NCI-H524 (cell line): ENCODE results near the gene TRABD.
"Not testable (repeated sequence)": the region's sequence is repeated elsewhere in the genome, so short reads cannot be mapped to it uniquely, and the experiment has no call there.

Experiments
- DNase-seq, 2 experiments: peaks; one replicate each; lab custom pipeline; 2025; lab: John Stamatoyannopoulos, UW

TRABD gene, protein sequence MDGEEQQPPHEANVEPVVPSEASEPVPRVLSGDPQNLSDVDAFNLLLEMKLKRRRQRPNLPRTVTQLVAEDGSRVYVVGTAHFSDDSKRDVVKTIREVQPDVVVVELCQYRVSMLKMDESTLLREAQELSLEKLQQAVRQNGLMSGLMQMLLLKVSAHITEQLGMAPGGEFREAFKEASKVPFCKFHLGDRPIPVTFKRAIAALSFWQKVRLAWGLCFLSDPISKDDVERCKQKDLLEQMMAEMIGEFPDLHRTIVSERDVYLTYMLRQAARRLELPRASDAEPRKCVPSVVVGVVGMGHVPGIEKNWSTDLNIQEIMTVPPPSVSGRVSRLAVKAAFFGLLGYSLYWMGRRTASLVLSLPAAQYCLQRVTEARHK

DNA sequence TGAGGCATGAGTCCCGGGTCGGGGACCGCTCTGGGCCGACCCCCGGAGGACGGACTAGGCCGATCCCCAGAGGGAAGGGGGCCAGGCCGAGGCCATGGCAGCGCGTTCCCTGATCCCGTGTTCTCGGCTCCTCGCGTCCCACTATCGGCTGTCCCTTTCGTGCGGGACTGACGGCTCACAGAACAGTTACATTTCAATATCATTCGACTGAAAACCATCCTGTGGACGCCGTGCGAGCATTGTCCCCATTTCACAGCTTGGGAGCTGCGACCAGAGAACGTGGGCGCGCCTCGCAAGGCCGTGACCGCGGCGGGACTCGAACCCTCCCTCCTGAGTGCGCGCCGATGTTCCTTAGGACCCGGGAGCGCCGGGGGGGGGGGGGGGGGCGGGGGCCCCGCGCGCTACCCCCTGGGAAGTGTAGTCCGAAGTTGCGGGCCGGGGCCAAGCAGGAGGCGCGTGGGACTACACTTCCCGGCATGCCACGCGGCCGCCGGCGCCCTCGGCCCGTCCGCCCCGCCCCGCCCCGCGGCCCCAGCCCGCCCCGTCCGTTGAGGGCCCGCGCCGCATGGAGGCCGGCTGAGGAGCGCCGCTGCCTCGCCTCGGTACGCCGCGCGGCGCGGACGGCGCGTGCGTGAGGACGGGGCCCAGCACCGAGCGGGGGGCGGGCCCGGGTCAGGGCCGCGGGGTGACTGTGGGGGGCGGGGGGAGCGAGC, at the start of gene TRABD:
Gene TRABD (plus strand): TSS at position 539 of the 713 bp plus-strand sequence. CDS start 7,148 bp downstream, outside the sequence.
- peak; percentile 74 to 91 for DNase-seq

DNA sequence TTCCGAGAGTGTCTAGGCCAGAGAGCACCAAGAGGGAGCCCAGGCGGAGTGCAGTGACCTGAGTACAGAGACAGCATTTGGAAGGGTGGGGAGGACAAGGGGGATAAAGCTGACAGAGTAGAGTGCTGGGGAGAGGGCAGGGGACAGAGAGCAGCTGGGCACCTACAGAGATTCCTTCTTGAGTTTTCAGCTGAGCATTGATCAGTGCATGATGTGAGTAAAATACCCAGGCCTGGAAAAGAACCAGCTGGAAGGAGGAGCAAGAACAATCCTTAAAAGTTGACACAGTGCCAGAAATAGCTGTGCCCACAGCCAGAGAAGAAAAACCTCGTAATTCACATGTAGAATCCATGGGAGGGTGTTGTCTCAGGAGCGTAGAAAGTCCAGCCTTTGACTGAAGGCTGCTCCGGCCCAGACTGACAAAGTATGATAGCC, 49.1 kb upstream of the TRABD start:
- DNase-seq: peak; percentile 56 to 87

DNA sequence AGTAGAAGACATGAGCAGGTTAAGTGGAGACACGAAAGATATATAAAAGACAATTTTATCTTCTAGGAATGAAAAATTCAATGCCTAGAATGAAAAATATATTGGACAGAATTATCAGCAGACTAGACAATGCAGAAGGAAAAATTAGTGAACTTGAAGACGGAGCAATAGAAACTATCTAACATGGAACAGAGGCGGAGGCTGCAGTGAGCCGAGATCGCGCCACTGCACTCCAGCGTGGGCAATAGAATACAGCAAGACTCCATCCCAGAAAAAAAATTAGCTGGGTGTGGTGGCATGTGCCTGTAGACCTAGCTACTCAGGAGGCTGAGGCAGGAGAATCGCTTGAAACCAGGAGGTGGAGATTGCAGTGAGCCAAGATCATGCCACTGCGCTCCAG, 48.4 kb upstream of the TRABD start:
- not testable (repeated sequence) for DNase-seq

DNA sequence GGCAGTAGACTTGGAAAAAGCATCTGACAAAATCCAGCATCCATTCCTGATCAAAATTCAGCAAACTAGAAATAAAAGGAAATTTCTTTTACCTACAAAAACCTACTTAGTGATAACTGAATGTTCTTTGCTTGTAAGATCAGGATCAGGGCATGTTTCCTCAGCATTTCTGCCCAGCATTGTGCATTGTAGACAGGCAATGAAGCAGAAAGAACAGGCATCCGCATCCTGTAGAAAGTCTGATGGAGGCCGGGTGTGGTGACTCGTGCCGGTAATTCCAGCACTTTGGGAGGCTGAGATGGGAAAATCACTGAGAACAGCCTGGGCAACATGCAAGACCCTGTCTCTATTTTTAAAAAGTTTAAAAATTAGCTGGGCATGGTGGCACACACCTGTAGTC, 47.7 kb upstream of the TRABD start:
- DNase-seq: no peak

DNA sequence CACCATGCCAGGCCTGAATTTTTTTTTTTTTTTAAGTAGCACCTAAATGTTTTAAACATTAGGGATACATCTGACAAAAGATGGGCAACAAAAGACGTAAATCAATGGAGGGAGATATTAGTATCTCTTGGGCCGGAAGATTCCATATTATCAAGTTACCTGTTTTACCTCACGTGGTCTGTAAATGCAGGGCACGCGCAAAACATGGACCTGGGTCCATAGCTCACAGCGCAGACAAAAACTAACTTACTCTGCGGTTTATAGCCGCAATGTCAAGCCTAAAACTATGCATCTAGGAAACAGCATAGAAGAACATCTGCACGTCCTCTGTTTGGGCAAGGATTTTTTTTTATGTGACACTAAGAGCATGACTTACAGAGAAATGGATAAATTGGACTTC, 46.7 kb upstream of the TRABD start:
- DNase-seq: no peak

DNA sequence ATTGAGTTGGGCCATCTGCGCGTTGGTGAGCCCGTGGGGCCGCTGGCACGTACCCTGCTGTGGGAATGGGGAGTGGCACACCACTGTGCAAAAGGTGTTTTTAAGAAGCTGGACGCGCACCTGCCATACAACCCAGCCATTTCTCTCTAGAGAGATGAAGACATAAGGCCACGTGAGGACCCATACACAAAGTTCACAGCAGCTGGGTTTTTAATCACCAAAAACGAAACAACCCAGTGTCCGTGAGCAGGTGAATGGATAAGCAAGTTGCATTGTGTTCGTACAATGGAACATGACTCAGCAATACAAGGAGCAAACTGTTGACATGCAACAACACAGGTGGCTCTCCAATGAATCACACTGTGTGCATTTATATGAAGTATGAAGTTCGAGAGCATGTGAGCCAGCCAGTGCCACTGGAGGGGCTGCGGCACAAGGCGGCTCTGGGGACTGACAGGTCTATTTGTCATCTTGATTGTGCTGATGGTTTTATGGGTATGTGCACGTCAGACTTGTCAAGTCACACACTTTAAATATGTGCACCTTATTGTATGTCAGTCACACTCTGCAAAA, 45.8 kb upstream of the TRABD start:
- DNase-seq: peak in 1 of 2 experiments; percentile 65

DNA sequence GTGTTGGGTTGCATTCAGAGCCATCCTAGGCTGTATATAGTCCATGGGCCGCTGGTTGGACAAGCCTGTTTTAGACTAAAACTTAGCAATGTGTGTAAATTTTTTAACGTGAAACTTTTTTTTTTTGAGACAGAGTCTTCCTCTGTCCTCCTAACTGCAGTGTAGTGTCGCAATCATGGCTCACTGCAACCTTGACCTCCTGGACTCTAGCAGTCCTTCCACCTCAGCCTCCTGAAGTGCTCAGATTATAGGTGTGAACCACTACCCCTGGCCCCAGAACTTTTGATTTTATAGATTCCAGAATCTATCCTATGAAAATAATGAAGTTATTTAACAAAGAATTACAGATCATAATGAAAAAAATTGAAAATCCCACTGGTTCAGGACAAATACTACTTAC, 45.1 kb upstream of the TRABD start:
- no peak for DNase-seq

DNA sequence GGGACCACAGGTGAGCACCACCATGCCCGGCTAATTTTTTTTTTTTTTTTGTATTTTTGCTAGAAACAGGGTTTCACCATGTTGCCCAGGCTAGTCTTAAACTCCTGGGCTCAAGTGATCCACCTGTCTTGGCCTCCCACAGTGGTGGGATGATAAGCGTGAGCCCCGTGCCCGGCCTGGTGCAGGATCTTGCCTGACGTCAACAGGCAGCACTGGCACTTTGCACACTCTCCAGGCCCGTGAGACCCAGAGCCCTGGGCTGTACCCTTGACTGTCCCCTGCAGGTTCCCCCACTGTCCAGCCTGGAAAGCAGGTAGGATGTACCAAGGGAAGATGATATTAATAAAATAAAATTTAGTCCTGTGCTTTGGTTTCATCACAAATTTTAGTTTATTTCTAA, 44.3 kb upstream of the TRABD start:
- DNase-seq: no peak

DNA sequence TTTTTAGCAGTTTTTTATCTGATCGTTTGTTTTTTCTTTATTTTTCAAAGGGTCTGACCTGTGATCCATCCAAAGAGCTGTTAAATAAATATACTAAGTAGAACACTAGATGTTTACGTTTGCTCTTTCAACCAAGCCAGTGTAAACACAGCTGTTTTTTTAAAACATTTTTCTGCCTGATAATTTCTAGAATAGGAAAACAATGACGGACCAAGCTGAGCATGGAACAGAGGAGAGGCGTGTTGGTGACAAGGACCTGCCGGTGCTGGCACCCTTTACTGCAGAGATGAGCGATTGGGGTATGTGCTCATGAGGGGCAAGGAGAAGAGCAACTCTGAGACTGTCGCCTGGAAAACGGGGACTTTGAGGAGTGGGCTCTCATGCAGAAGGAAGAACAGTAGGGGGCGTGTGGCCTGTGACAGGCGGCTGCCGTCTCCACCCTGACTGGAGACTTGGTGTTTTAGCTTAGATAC, 43.8 kb upstream of the TRABD start:
- DNase-seq: peak; percentile 17 to 43

DNA sequence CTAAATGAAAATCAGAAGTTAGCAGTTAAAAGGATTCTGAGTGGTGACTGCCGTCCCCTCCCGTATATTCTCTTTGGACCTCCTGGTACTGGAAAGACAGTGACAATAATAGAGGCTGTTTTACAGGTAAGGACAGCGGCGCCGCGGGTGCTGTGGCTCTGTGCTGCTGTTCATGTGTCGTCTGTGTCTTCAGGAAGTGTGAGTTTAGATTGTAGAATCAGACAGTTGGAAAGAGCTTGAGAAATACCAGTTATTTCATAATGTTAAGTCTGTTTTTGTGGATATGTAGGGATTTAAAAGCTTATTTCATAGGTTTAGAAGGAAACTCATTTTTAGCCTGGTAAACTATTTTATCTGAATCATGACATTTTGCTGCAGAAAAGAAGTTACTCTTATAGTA, 42.6 kb upstream of the TRABD start:
- DNase-seq: no peak

DNA sequence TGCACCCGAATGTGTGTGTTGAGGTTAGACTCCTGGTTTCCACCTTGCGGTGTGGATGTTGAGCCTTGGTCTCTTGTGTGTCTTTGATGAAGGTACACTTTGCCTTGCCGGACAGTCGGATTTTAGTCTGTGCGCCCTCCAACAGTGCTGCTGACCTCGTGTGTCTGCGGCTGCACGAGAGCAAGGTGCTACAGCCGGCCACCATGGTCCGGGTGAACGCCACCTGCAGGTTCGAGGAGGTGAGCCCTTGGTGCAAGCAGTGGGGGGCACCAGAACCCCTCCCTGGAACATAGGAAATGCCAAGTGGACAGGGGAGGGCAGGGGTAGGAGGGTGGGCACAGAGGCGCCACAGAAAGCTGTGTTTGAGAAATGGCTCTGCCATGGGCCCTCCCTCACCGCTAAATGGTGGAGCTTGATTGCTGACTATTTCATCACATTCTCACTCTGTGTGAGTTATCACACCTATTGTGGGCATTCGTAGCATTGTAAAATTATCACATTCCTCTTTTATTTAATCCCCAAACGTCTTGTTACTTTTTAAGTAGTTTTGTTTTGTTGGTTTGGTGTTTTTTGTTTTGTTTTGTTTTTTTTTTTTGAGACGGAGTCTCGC, 41.6 kb upstream of the TRABD start:
- DNase-seq: no peak

DNA sequence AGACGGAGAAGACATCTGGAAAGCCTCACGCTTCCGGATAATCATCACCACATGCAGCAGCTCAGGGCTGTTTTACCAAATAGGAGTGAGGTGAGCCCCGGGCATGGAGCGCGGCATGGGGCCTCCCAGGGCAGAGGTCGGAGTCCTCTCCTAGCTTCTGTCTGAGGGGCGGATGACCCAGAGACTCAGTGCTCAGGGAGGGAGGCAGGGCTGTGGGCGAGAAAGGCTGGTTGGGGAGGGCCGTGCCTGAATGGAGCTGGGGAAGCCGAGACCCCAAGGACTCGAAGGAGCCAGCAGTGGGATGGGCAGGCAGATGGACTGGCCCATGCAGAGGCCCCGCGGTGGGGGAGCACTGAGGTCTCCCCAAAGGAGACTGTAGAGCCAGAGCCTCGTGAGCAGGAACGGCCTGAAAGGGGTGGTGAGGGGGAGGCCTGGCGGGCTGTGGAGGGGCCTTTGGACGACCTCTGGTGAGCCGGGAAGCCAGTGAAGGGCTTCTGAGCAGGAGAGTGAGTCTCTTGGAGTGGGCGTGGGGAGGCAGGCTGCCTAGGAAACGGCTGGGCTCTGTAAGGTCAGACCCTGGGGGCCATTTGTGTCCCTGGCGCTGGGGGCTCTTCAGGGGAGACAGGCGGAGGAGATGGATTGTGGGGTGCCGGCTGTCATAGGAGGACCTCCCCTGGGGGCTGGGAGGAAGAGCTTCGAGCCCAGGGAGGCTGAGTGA, 39.8 kb upstream of the TRABD start:
- DNase-seq: no peak

DNA sequence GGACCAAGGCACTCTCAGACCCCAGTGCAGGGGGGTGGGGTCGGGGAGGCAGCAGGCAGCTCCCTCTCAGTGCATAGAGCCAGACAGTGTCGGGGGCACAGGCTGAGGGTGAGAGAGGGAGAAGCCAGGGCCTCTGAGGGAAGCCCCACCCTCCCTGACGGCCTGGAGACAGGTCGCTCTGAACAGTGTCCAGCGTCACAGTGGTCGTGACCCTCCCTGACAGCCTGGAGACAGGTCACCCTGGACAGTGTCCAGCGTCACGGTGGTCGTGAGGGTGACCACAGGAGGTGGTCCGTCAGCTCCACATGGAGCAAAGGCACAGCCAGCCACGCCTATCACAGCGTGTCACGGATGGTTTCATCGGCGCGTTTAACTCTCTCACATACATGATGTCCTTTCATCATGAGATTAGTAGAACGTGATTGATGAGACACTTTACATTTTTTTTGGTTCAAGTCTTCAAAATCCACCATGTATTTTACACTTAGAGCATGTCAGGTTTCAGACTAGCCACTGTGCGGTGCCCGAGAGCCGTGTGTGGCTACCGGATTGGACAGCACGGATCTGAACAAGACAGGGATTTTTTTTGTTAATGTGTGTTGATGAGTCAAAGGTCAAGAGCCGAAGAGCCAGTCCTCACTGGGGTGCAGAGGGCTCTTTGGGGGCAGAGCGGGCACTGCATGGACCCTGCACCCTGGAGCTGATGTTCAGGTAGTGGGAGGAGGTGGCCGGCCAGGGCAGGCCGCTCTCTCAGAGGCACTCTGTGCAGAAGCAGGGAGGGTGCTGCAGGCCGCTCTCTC, 39.1 kb upstream of the TRABD start:
- peak; percentile 25 to 70 for DNase-seq

DNA sequence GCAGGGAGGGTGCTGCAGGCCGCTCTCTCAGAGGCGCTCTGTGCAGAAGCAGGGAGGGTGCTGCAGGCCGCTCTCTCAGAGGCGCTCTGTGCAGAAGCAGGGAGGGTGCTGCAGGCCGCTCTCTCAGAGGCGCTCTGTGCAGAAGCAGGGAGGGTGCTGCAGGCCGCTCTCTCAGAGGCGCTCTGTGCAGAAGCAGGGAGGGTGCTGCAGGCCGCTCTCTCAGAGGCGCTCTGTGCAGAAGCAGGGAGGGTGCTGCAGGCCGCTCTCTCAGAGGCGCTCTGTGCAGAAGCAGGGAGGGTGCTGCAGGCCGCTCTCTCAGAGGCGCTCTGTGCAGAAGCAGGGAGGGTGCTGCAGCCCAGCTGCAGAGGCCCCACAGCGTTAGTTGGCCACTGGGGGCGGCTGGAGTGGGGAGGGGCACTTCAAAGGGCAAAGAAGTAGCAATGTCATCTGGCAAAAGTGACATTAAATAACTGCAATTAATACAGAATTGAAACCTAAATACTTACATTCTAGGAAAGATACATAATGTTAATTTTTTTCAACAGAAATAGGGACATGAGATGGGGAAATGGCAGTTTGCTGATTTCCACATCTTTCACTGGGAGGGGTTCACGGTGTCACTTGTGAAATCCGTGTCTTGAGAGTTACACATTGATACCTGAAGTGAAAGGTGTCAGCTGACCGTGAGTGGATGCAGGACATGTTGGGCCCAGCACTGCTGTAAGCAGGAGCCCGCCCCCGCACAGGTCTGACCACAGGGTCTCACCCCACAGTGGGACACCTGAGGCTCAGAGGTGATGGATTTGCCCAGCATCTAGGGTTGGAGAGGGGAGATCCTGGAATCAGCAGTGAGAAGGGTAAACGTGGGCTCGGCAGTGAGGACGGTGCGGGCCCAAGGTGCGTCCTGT, 38.2 kb upstream of the TRABD start:
- not testable (repeated sequence) for DNase-seq

DNA sequence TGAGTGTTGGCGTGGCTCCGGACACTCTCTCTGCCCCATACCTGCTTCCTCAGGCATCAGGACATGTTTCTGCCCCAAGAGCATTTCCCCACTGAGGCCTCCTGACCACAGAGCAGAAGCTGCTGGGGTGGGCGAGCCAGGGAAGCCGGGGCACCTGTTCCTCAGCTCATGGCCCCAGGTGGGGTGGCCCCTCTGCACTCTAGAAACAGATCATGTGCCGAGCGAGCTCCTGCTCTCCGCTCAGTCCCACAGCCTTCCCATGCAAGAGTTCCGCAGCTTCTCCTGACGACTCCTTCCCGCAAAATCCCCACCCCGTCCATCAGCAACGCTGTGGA, 37.6 kb upstream of the TRABD start:
- no peak for DNase-seq

DNA sequence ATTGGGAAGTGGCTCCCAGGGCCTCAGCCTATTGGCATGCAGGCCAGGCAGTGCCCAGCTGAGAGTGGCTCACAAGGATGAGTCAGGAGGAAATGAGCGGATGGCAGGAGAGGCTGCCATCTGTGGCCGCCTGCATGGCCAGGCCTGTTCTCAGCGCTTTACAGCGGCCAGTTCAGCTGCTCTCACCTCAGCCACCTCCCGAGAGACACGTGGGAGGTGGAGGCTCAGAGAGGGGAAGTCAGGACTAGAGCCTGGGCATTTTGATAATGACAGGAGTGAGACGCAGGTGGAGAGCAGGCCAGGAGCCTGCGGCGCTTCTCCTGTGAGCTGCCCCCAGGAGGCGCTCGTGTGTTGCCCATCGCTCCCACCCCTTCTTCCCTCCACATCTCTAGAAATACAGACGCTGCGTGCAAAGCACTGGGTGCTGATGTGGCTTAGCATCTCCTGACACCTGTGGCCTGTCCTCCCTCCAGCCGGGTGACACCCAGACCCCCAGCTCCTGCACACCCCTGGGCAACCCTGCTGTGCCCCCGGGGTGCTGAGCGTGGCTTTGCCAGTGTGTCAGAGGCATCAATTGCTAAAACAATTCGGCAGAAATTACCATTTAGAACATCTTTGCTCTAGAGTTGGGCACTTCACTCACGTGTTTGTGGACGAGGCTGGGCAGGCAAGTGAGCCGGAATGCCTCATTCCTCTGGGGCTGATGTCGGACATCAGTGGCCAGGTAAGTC, 36.6 kb upstream of the TRABD start:
- peak; percentile 38 to 73 for DNase-seq

DNA sequence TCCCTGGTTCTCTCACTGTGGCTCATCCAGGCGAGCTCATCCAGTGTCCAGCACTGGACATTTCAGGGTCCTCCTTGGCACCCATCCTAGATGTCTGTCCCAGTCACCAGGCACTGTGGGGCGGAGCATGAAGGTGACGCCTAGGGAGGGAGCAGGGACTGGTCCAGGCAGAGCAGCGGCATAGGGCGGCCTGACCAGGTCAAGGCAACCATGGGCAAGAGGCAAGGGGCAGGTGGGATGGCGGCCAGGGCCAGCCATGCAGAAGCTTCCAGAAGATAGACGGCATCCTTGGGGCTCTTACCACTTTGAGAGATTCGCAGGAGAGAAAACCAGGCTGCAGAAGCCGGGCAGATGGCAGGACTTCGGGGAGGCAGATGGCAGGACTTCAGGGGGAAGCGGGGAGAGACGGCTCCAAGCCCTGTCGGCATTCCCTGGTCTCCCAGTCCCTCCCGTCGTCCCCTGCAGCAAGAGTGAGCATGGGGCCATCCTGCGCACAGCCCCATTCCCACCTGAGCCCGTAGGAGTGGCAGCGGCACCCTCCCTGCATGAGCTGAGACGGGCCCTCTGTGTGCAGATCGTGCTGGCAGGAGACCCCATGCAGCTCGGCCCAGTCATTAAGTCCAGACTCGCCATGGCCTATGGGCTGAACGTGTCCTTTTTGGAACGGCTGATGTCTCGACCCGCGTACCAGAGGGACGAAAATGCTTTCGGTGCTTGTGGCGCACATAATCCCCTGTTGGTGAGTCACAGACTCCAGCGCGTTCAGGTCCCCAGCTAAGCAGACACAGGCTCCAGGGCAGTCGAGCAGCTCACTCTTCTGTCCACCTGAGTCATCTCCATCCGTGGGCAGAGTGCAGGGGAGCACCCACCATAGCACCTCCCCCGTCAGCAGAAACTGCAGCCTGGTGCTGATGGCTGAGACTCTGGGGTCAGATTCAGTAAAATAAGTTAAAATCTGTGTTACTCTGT, 35.3 kb upstream of the TRABD start:
- DNase-seq: peak; percentile 80 to 86
